H1 (cell line): Measurements from ENCODE around the gene VAT1. TPM values are rescaled to one million over a fixed set of nuclear protein-coding genes. Genes with fewer than 3 reads are reported as not detected.
A peak's percentile ranks its signal among the peaks of the same experiment; 100 is the strongest.

Experiments used
- CTCF ChIA-PET: fragments of 300-600 bp; sonication (Branson Sonifier 250); formaldehyde crosslinking; loops from one replicate; lab custom pipeline; 2021; ENCODE audit not compliant: partially characterized antibody; lab: Charles Lee
- POLR2A ChIA-PET: fragments of 300-600 bp; sonication (Branson Sonifier 250); formaldehyde crosslinking; loops from one replicate; lab custom pipeline; 2021; ENCODE audit warnings: inconsistent platforms; ENCODE audit not compliant: partially characterized antibody; lab: Charles Lee
- DNase-seq, 2 experiments: peaks; one replicate each; pipeline versions ENCODE4 v3.0.0 to v3.0.0-alpha.2; 2010 to 2022; ENCODE audit warnings: low spot score in 2 of 2, low read depth in 1 of 2, mixed read lengths in 1 of 2
- FAIRE-seq: peaks from 2 replicates; lab custom pipeline; 2011; peaks lifted over from hg19 to GRCh38; lab: Jason Lieb, UNC
- H2AFZ ChIP-seq: 2 replicates; pipeline ENCODE4 v1.8.1; 2012; ENCODE audit warnings: low read length, inconsistent platforms
- H2AK5ac ChIP-seq: 2 replicates; pipeline ENCODE4 v1.6.1; 2013; ENCODE audit warnings: low read depth, low read length
- H2BK120ac ChIP-seq: replicated peaks from 2 replicates; pipeline ENCODE3; 2013; ENCODE audit warnings: low read depth, low read length, inconsistent platforms
- H2BK12ac ChIP-seq: 2 replicates; pipeline ENCODE4 v1.6.1; 2013; ENCODE audit warnings: low read depth, low read length
- H2BK15ac ChIP-seq: 2 replicates; pipeline ENCODE4 v1.6.1; 2013; ENCODE audit warnings: low read length
- H2BK20ac ChIP-seq: 2 replicates; pipeline ENCODE4 v1.6.1; 2013; ENCODE audit warnings: low read length
- H2BK5ac ChIP-seq: 2 replicates; pipeline ENCODE4 v1.6.1; 2013; ENCODE audit warnings: low read depth, low read length
- H3K14ac ChIP-seq: 2 replicates; pipeline ENCODE4 v1.6.1; 2013; ENCODE audit warnings: inconsistent platforms; ENCODE audit not compliant: insufficient read length
- H3K18ac ChIP-seq: 2 replicates; pipeline ENCODE4 v1.6.1; 2013; ENCODE audit warnings: low read length; ENCODE audit errors: extremely low read depth
- H3K23ac ChIP-seq: 2 replicates; pipeline ENCODE4 v1.6.1; 2013; ENCODE audit warnings: inconsistent platforms; ENCODE audit not compliant: insufficient read length
- H3K23me2 ChIP-seq: 2 replicates; pipeline ENCODE4 v1.6.1; 2013; ENCODE audit warnings: low read depth, low read length
- H3K27ac ChIP-seq: 2 replicates; pipeline ENCODE4 v1.6.1; 2011; ENCODE audit warnings: low read depth, low read length, inconsistent platforms
- H3K27me3 ChIP-seq, 4 experiments: replicated peaks in 1 of 4; 1 replicate in 1 of 4; 2 replicates in 3 of 4; pipeline versions ENCODE4 v1.6.1 to v1.8.1; 2011 to 2013; ENCODE audit warnings: low read length in 3 of 4, mild to moderate bottlenecking in 3 of 4, inconsistent platforms in 2 of 4, mixed read lengths in 2 of 4, moderate library complexity in 1 of 4; ENCODE audit not compliant: control insufficient read depth in 3 of 4, insufficient read depth in 3 of 4; ENCODE audit errors: extremely low read depth in 1 of 4
- H3K36me3 ChIP-seq, 4 experiments: 2 replicates each; pipeline versions ENCODE4 v1.6.1 to v1.8.1; 2011 to 2013; ENCODE audit warnings: mild to moderate bottlenecking in 4 of 4, low read length in 3 of 4, moderate library complexity in 2 of 4, control low read depth in 1 of 4, inconsistent platforms in 1 of 4; ENCODE audit not compliant: insufficient read depth in 4 of 4, control insufficient read depth in 2 of 4
- H3K4ac ChIP-seq: replicated peaks from 2 replicates; pipeline ENCODE3; 2013; ENCODE audit warnings: low read length, low read depth, mixed read lengths, inconsistent platforms; ENCODE audit not compliant: insufficient read length
- H3K4me1 ChIP-seq, 4 experiments: replicated peaks in 1 of 4; 1 replicate in 1 of 4; 2 replicates in 3 of 4; pipeline versions ENCODE4 v1.6.1 to v1.8.1; 2011 to 2013; ENCODE audit warnings: low read length in 3 of 4, inconsistent platforms in 2 of 4, mixed read lengths in 1 of 4; ENCODE audit not compliant: insufficient read depth in 4 of 4, control insufficient read depth in 3 of 4
- H3K4me2 ChIP-seq, 2 experiments: 2 replicates each; pipeline versions ENCODE4 v1.6.1 to v1.8.1; 2011 to 2013; ENCODE audit warnings: low read depth in 2 of 2, low read length in 2 of 2, control low read depth in 1 of 2, inconsistent platforms in 1 of 2, mild to moderate bottlenecking in 1 of 2; ENCODE audit not compliant: insufficient read depth in 1 of 2
- H3K4me3 ChIP-seq, 4 experiments: fragments of 200-600, 300-600 bp in 1 of 4; sonication (generic), shearing (Covaris generic), sonication (Bioruptor Twin) in 1 of 4; 2 replicates each; pipeline versions ENCODE4 v1.5.1 to v1.8.1; 2011 to 2016; ENCODE audit warnings: low read length in 4 of 4, low read depth in 3 of 4, control low read depth in 2 of 4, inconsistent platforms in 2 of 4, mild to moderate bottlenecking in 2 of 4, mixed read lengths in 1 of 4, moderate library complexity in 1 of 4; ENCODE audit not compliant: insufficient read depth in 2 of 4; ENCODE audit errors: extremely low read depth in 1 of 4
- H3K56ac ChIP-seq: replicated peaks from 2 replicates; pipeline ENCODE3; 2013; ENCODE audit warnings: low read depth, mild to moderate bottlenecking, mixed read lengths, low read length, inconsistent platforms; ENCODE audit not compliant: insufficient read length
- H3K79me1 ChIP-seq: 2 replicates; pipeline ENCODE4 v1.6.1; 2013; ENCODE audit warnings: low read depth, low read length, control low read depth
- H3K79me2 ChIP-seq, 2 experiments: 2 replicates each; pipeline versions ENCODE4 v1.6.1 to v1.8.1; 2012 to 2013; ENCODE audit warnings: low read length in 2 of 2, mild to moderate bottlenecking in 2 of 2, inconsistent platforms in 1 of 2; ENCODE audit not compliant: insufficient read depth in 2 of 2, control insufficient read depth in 1 of 2
- H3K9ac ChIP-seq, 4 experiments: replicated peaks in 1 of 4; 1 replicate in 1 of 4; 2 replicates in 3 of 4; pipeline versions ENCODE4 v1.6.1 to v1.8.1; 2011 to 2013; ENCODE audit warnings: low read depth in 3 of 4, low read length in 3 of 4, control low read depth in 2 of 4, mild to moderate bottlenecking in 2 of 4, moderate library complexity in 2 of 4, inconsistent platforms in 1 of 4; ENCODE audit errors: extremely low read depth in 1 of 4
- H3K9me3 ChIP-seq, 2 experiments: 2 replicates each; pipeline versions ENCODE4 v1.6.1 to v1.8.1; 2012 to 2013; ENCODE audit warnings: mild to moderate bottlenecking in 2 of 2, moderate library complexity in 2 of 2, control low read depth in 1 of 2, inconsistent platforms in 1 of 2, low read depth in 1 of 2, low read length in 1 of 2, mixed read lengths in 1 of 2; ENCODE audit not compliant: insufficient read depth in 2 of 2
- H4K20me1 ChIP-seq, 2 experiments: replicated peaks in 1 of 2; 2 replicates each; pipeline versions ENCODE3 to v1.8.1; 2011 to 2013; ENCODE audit warnings: inconsistent platforms in 2 of 2, low read length in 2 of 2, mild to moderate bottlenecking in 1 of 2; ENCODE audit not compliant: insufficient read depth in 2 of 2, control insufficient read depth in 1 of 2
- H4K5ac ChIP-seq: 2 replicates; pipeline ENCODE4 v1.6.1; 2013; ENCODE audit warnings: low read length, low read depth, mixed read lengths, inconsistent platforms; ENCODE audit not compliant: insufficient read length
- H4K8ac ChIP-seq: 2 replicates; pipeline ENCODE4 v1.8.0; 2013; ENCODE audit warnings: mild to moderate bottlenecking, moderate library complexity, low read length, inconsistent platforms; ENCODE audit not compliant: insufficient read depth; ENCODE audit errors: extremely low read depth
- H4K91ac ChIP-seq: replicated peaks from 2 replicates; pipeline ENCODE3; 2013; ENCODE audit warnings: low read length, mixed read lengths, inconsistent platforms; ENCODE audit not compliant: insufficient read length
- CHD1 ChIP-seq: IDR thresholded peaks from 2 replicates; pipeline ENCODE4 v1.6.1; 2012; ENCODE audit warnings: low read depth, low read length, improper control_type of control experiment
- EGR1 ChIP-seq: IDR thresholded peaks from 2 replicates; pipeline ENCODE4 v1.6.1; 2011; ENCODE audit warnings: low read depth, low read length, borderline replicate concordance
- JUN ChIP-seq: IDR thresholded peaks from 2 replicates; pipeline ENCODE4 v1.6.1; 2011; ENCODE audit warnings: low read depth, mild to moderate bottlenecking, improper control_type of control experiment, low read length
- KDM1A ChIP-seq: fragments of 200-600, 300-600 bp; sonication (generic); IDR thresholded peaks from 2 replicates; pipeline ENCODE4 v1.7.1; 2016; ENCODE audit warnings: mild to moderate bottlenecking, low read length, borderline replicate concordance
- KDM4A ChIP-seq: IDR thresholded peaks from one replicate; pipeline ENCODE4 v1.7.1; 2012; ENCODE audit warnings: low read depth, mild to moderate bottlenecking, moderate library complexity, low read length, inconsistent platforms; ENCODE audit not compliant: severe bottlenecking
- NANOG ChIP-seq: IDR thresholded peaks from 2 replicates; pipeline ENCODE4 v1.6.1; 2011; ENCODE audit warnings: low read length, low read depth, mild to moderate bottlenecking, inconsistent platforms; ENCODE audit not compliant: insufficient read depth, poor library complexity, severe bottlenecking
- RXRA ChIP-seq: IDR thresholded peaks from 2 replicates; pipeline ENCODE4 v1.6.1; 2011; ENCODE audit warnings: low read depth, mild to moderate bottlenecking, low read length, moderate library complexity; ENCODE audit not compliant: insufficient read depth
- SUZ12 ChIP-seq: fragments of 200-600 bp; sonication (generic); IDR thresholded peaks from 2 replicates; pipeline ENCODE4 v1.6.1; 2012; ENCODE audit warnings: mild to moderate bottlenecking, inconsistent platforms, low read length, moderate library complexity, mixed read lengths
- TAF1 ChIP-seq: IDR thresholded peaks from 2 replicates; pipeline ENCODE4 v1.6.1; 2011; ENCODE audit warnings: mild to moderate bottlenecking, low read depth, low read length
- TAF7 ChIP-seq: optimal IDR thresholded peaks from 2 replicates; pipeline ENCODE3; 2011; ENCODE audit warnings: low read depth, mild to moderate bottlenecking, inconsistent platforms, low read length, moderate library complexity, borderline replicate concordance
- TEAD4 ChIP-seq: IDR thresholded peaks from 2 replicates; pipeline ENCODE4 v1.6.1; 2012; ENCODE audit warnings: low read depth, low read length, inconsistent platforms, mixed read lengths
- WGBS, 2 experiments: shearing (Covaris generic) in 1 of 2; methylation state at CpG; one replicate each; pipeline versions ENCODE4 v1.1.6 to v1.1.7; 2013 to 2015; ENCODE audit warnings: low lambda C conversion rate in 2 of 2, mixed read lengths in 2 of 2, inconsistent platforms in 1 of 2, low coverage in 1 of 2, missing lambda C conversion rate in 1 of 2; ENCODE audit not compliant: insufficient replicate concordance in 2 of 2, insufficient coverage in 1 of 2, insufficient read length in 1 of 2; ENCODE audit errors: extremely low coverage in 1 of 2, missing lambda C conversion rate in 1 of 2; 5-methylcytosine and 5-hydroxymethylcytosine counted together
- polyA plus RNA-seq, 7 experiments: library from polyadenylated mRNA; depleted of rRNA in 3 of 7; stranded (reverse) in 5 of 7; unstranded in 2 of 7; fragments of >200 nt in 5 of 7; fragments of 200-250 nt in 2 of 7; gene quantifications; 1 replicate in 5 of 7; 2 replicates in 1 of 7; 4 replicates in 1 of 7; pipeline versions ENCODE4 v1.2.1 to v1.2.3, GENCODE V29; 2011 to 2013; ENCODE audit warnings: missing spikeins in 2 of 7, mixed read lengths in 2 of 7
- total RNA-seq: library from RNA; stranded (reverse); fragmentation: NEBNext Ultra II Directional; extraction: Animal tissue kit (Norgen Biotek cat#: 25700); gene quantifications from 2 replicates; pipeline ENCODE4 v1.2.1, GENCODE V29; 2021

VAT1 gene
- total and polyA plus RNA-seq, 2 of the 8 experiments (the other 6 are each of a cell fraction or from before 2014, with no cell fraction given) = 200 to 295 TPM

GRCh38 chr17:43027091-43028032 lies 5.2 kb upstream of the VAT1 start:
- DNase-seq = no peak
- H3K79me1 ChIP-seq = no peaks in the 10 kb centered on the region; the same call in 1 of the 2 replicates
- H2BK5ac ChIP-seq = peak overlapping the region; percentile 94
- peak overlapping the region; percentile 78 for H2AK5ac ChIP-seq
- peak overlapping the region; percentile 99 for H2BK20ac ChIP-seq
- H4K5ac ChIP-seq = peak overlapping the region; percentile 65
- H4K20me1 ChIP-seq = no peaks in the 10 kb centered on the region
- 68% methylated on average over 7 of the region's 9 CpGs; no CpG with 5 or more reads in 1 of the 2 experiments for WGBS, 2 experiments
- POLR2A ChIA-PET = interaction anchor here (0.8 to 10.8 kb wide), 5 partner anchors 12 to 288 kb away, joined by 3 to 61 read pairs (median 3); no protein-coding TSS in a partner anchor
- no peak overlapping the region for H3K23ac ChIP-seq
- H3K27ac ChIP-seq = no peak overlapping the region
- H3K23me2 ChIP-seq = peaks cover 3% of the 10 kb centered on the region; the same call in 1 of the 2 replicates
- peaks cover 15 to 22% (median 17%) of the 10 kb centered on the region in 4 experiments for H3K4me1 ChIP-seq
- peaks cover 0 to 22% (median 4%) of the 10 kb centered on the region in 4 experiments; a peak in 2 of 8 replicates for H3K36me3 ChIP-seq
- H3K4ac ChIP-seq = peak overlapping the region; percentile 73
- H2BK120ac ChIP-seq = peak overlapping the region; percentile 69
- H3K9ac ChIP-seq = no peak overlapping the region; a peak in 2 of 7 replicates
- no peak for FAIRE-seq
- H3K4me2 ChIP-seq = peak overlapping the region; percentile 64 to 69
- no peak overlapping the region for H3K14ac ChIP-seq
- H2BK12ac ChIP-seq = peak overlapping the region; percentile 92
- H4K8ac ChIP-seq = no peak overlapping the region
- no peak overlapping the region for H3K56ac ChIP-seq
- peak overlapping the region in 2 of 4 experiments; percentile 1 to 41; a peak in 3 of 8 replicates for H3K4me3 ChIP-seq
- peak overlapping the region; percentile 96 for H3K18ac ChIP-seq
- peak overlapping the region; percentile 92 for H4K91ac ChIP-seq
- H3K79me2 ChIP-seq = peaks cover 0 to 6% of the 10 kb centered on the region in 2 experiments; a peak in 2 of 4 replicates
- no peak overlapping the region for H2AFZ ChIP-seq
- CTCF ChIA-PET = interaction anchor here (0.5 to 1.6 kb wide), 4 partner anchors 13 to 282 kb away, joined by 3 to 5 read pairs (median 3); no protein-coding TSS in a partner anchor
- no peak overlapping the region; the same call in 1 of the 2 replicates for H2BK15ac ChIP-seq
- H3K9me3 ChIP-seq = no peaks in the 10 kb centered on the region
- no peaks in the 10 kb centered on the region for H3K27me3 ChIP-seq
- TF ChIP-seq RXRA (peak; percentile 73; the same call in 1 of the 2 replicates), KDM1A (no peak), TAF1 (no peak), CHD1 (no peak), TEAD4 (no peak), TAF7 (no peak), SUZ12 (no peak), JUN (no peak), NANOG (no peak), EGR1 (no peak), KDM4A (peak; percentile 1)
